ENCODE data around the gene CCN6.
"Not testable (repeated sequence)": the region's sequence is repeated elsewhere in the genome, so short reads cannot be mapped to it uniquely, and the experiment has no call there.

CCN6 gene

DNA sequence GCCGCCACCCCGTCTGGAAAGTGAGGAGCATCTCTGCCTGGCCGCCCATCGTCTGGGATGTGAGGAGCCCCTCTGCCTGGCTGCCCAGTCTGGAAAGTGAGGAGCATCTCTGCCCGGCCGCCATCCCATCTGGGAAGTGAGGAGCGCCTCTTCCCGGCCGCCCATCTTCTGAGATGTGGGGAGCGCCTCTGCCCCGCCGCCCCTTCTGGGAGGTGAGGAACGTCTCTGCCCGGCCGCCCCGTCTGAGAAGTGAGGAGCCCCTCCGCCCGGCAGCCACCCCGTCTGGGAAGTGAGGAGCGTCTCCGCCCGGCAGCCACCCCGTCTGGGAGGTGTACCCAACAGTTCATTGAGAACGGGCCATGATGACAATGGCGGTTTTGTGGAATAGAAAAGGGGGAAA, 6.4 kb upstream of the CCN6 start:
- in situ Hi-C loops (cut with MboI; ENCODE audit: low sequenced_read_pairs): not testable (repeated sequence)

DNA sequence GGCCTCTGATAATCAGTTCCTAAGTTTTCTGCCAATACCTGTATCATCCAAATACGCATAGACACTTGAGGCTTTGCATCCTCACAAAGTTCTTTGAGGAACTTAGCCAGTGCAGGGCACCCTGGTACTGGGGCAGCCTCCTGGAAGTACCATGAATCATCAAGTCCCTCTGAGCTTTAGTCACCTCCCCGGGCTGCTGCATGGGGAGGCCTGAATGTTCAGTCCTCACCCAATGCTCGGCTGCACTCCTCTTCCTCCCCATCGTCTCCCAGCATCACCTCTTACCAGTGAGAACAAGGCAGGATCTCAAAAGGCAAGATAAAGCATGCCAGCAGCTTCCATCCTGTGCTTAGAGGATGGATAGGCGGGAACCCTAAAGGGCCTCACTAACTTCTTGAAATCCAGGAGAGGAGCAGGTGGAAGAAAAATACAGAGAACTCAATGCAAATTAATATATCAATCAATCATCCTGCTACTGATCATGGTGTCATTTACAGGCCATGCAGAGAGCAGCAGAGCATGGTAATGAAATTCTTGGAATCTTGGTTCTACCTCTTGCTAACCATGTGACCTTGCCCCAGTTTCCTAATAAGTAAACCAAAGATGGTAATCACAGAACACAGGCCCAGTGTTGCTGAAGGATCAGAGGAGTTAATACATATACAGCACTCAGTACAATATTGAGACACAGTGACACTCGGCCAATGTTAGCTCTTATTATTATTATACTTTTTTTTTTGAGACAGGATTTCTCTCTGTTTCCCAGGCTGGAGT, 4.7 kb upstream of the CCN6 start:
- in situ Hi-C loops (cut with MboI; ENCODE audit: low sequenced_read_pairs): no loop called here

DNA sequence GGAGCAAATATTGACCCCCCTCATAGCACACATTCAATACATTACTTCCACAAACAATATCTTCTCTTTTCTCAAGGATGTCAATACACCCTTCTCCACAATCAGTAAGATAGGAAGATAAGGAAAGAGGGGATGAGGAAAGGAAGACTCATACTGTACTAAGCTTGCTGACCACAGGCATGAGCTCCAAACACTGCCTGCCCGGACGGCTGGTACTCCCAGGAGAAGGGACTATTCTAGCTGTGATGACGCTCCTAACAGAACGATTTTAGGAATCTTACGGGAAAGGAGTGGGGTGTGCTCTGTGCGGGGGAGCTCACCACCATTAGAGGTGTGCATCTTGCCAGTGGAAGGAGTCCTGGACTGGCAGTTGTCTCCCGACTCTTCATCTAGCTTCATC, 3.9 kb upstream of the CCN6 start:
- in situ Hi-C loops (cut with MboI; ENCODE audit: low sequenced_read_pairs): no loop called here

DNA sequence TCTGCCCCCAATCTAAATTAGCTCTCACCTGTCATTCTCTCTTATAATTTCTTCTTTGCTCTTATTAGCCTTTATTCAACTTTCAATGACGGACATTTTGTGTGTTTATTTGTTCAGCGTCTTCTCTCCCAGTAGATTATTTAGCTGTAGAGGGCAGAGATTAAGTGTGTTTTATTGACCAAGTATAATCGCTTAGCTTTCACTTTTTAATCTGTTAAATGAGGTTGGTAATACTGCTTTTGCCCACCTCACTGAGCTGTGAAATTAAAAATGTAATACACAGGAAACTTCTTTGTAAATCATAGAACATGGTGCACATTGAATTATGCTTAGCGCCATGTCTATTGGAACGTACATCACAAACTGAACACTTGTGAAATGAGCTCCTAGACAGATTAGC, 3.5 kb upstream of the CCN6 start:
- in situ Hi-C loops (cut with MboI; ENCODE audit: low sequenced_read_pairs): no loop called here

DNA sequence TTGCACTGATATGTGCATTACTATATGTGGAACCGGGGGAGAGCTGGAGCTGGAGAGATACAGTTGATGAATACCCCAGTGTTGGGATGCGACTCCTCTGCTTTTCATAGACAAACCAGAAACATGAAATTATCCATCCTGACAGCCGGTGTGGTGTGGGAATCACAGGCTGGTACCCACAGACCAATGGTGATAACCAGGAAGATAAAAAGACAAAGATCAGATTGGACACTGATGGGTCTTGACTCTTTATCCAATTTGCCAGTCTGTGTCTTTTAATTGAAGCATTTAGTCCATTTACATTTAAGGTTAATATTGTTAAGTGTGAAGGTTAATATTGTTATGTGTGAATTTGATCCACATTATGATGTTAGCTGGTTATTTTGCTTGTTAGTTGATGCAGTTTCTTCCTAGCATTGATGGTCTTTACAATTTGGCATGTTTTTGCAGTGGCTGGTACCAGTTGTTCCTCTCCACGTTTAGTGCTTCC, 2.6 kb upstream of the CCN6 start:
- in situ Hi-C loops (cut with MboI; ENCODE audit: low sequenced_read_pairs): not testable (repeated sequence)

DNA sequence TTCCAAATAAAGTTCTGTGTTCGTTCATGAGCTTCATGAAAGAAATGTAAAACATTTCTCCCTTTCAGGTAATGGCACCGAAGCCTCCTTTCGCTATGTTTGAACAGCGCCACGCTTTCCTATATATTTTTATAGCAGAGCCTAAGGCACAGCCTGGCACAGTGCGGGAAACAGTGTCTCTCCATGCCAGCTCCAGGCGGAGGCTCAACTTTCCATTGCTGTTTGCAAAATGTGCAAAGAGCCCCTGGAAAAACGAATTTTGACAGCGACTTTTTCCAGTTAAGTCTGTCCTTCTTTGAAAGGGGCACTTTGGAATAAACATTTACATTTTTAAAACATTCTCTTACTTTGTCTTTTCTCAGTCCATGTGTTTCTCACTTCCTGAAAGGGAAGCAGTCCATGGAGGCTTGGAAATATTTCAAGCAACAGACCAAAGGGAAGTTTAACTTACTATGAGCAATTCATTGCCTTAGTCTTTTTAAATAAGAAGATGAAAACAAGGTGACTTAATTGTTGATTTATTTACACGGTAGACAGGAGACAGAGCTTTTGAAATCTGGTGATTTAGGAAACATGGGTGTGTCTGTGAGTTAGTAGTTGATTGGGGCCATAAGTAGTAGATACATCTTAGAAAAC, 769 bp downstream of the CCN6 start:
- in situ Hi-C loops (cut with MboI; ENCODE audit: low sequenced_read_pairs): no loop called here

DNA sequence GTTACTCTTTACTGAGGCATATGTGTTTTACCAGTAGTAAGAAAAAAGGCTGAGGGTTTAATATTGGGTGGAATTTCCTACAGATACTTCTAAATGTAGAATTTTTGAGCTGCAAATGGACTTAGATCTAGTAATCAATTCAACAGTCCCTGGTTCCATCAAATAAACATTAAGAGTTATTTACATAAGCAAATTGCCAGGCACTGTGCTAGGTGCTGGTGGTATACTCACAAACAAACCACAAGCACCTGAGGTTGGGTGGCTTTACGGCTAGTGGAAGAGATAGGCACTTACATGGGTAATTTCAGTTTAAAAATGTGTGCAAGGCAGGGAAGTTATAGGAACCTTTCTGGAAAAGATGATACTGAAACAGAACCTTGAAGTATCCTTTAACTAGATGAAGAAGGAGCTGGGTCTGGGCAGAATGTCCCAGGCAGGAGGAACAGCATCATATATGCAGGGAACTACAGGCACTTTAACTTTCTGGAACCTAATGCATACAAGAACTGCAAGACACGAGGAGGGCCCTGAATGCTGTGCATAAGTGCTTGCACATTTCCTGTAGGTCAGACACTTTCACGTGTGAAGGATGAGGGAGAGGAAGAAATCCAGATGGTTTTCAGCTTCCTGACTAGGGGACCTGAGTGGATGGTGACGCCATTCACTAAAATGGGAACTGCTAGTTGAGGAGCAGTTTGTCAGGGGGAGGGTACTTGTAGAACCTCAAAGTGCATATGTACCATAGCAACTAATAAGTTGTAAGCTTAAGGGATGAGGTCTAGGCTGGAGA, 4.5 kb downstream of the CCN6 start:
- in situ Hi-C loops (cut with MboI; ENCODE audit: low sequenced_read_pairs): no loop called here

DNA sequence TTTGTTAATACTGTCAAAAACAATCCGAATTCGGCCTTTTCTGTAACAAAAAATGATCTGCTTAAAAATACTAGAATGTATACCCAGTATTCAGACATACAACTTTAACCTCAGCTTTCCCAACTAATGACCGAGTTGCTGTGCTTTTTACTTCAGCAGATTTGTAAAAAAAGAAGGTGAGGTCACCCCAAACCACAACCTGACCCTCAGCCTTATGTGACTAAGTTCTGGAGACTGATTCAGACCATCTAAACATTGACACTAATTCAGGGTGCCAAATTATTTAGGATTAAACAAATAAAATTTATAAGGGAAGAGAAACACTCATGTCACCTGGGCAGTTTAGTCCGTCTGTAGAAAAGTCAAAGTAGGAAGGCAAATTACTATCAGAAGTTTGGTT, 7.7 kb downstream of the CCN6 start:
- in situ Hi-C loops (cut with MboI; ENCODE audit: low sequenced_read_pairs): no loop called here

DNA sequence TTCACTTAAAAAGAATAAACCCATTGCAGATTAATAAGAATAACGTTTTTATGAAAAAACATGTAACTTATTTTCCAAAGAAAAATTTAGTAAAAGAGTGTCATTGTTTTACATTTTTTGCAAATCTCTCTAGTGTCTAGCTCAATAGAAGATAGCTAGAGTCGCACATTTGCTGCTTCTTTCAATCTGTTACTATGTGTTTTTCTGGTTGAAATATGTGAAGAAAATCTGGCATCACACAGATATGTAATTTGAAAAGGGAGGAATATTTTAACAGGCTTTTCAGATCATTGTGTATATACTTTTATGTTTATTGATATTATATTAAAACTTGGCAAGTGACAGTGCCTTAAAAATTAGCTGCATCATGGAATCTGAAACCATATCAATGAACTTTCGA, 9.1 kb downstream of the CCN6 start:
- in situ Hi-C loops (cut with MboI; ENCODE audit: low sequenced_read_pairs): no loop called here

DNA sequence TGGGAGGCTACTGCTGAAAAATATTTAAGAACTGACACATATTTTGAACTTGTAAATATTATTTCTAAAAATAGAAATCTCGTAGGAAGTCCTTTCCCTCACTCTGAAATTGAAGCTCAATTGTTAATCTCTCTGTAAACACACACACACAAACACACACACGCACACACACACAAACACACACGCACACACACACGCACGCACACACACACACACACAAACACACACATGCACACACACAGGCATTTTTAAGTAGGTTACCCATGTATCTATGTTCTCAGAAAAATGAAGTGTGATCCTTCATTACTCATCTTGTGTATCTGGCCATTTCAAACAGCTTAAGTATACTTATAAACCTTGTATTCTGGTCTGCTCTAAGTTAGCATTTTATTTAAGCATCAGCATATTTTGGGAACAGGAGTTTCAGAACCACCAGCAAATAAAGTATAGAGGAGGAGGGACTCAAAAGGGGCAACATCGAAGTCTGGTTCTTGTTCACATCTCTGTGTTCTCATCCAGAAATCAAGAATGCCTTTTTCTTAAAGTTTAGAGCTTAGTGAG, 11.6 kb downstream of the CCN6 start:
- in situ Hi-C loops (cut with MboI; ENCODE audit: low sequenced_read_pairs): no loop called here

DNA sequence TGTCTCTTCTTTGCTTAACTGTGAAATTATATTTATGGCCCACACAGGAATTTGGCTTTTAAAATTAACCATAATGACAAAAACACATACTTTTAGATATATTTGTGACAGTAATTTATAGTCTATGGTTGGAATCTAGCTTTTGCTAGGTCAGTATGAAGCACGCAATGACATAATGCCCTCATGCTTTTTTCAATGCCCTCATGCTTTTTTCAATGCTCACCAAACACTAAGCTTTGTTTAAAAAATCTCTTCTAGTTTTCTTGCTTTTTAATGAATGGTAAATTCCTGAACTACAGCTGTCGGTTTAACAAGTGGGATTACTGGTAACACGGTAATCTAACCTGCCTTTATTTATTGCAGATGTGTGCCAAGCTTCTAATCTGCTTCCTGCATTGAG, 12.7 kb downstream of the CCN6 start:
- in situ Hi-C loops (cut with MboI; ENCODE audit: low sequenced_read_pairs): no loop called here

DNA sequence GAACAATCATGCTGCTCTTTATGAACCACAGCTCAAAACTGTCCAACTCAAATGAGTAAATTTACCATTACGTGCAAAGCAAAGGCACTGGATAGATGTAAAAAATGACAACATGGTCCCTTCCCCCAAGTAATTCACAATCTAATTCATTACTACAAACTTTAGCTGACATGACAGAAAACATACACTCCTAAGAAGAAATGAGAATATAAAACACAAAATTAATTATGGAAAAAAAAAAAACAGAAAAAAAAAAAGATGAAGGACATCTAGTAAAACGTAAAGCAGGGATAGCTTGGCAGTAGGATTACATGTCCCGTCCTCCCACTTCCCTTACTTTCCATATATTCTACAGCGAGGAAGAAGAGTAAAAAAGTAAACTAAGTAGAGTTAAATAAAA, 27.7 kb downstream of the CCN6 start:
- in situ Hi-C loops (cut with MboI; ENCODE audit: low sequenced_read_pairs): no loop called here

DNA sequence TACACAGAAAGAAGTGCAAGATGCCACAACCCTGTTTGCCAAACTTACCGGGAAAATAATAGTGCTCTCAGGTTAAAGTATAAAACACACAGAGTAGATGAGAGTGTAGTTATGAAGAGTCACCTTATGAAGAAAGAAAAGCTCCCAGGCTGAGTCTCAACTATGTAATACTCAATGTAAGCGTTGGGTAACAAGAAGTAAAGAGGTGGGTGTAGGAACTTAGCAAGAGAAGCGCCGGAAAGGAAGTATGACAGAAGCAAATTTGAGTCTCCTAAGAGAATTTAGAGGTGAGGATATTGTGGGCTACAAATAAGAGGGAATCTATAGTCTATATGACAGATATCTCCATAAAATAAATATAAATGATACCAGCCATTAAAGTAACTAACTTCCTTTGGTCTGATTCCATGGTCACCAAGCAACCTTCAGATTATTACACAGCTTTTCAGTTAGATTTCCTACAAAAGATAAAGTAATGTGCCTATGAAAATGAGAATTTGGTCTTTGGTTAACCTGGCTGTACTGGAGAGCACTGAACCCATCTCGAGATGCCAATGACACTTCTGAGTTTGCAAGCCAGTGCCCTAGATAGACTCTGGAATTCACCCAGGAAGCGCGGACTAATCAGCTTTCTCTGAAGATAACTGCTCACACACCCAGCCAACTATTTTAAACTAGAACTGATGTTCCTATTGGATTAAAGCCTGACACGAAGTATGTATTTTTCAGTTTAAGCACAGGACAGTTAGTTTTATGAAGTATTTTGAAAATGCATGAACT, 31.6 kb downstream of the CCN6 start:
- in situ Hi-C loops (cut with MboI; ENCODE audit: low sequenced_read_pairs): no loop called here

DNA sequence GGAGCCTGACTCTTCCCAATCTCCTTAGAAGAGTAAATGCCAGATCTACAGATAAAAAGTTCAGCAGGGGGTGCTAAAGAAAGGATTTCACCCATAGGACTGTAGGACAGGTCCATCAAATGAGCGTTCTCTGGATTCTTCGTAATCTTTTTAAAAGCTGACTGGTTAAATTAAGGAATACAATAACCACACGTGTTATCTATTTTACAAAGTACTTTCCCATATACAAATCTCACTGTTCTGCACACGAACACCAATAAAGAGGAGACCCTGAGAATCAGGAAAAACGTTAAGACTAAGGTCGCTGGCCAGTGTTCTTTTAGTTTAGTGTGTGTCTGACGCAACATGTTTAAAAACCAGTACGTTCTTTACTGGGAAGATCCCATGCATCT, 32.8 kb downstream of the CCN6 start:
- in situ Hi-C loops (cut with MboI; ENCODE audit: low sequenced_read_pairs): no loop called here

DNA sequence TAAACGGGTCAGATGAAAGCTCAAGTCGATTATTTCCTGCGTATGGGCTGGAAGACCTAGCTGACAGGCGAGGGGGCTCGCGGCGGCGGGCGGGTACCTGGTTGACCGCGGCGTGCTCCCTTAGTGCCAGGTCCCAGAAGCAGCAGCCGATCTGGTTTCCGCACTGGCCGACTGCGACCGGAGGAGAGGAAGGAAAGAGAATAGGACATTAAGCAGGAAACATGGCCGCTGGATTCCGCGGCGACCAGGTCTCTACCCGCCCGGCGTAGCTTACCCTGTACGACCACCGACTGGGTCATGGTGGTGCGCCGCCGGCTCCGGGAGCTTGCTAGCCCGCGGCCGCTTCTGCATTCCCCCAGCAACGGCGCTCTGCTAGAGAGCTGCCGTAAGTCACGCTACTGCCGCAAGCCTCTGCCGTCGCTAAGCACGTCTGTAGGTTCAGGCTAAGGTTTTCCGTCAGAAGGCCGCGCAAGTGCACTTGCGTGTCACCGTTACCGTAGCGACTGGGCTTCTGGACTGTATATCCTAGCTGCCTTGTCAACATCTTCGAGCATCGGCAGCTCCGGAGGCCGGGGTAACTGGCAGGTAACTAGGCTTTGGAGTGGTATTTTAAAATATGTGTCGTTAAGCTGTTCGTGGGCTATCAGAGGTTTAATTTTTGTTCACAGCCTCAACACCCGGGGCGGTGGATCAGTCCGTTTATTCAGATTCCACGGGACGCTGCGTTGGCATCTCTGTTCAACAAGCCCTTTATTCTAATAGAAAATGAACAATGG, 33.4 kb downstream of the CCN6 start, which contains the start of the genes FAM229B and TUBE1:
TSS of gene FAM229B (plus strand) at position 456 of the 776 bp plus-strand sequence. CDS start 11,693 bp downstream, outside the sequence.
TSS of gene TUBE1 (minus strand) at position 347 of the 776 bp plus-strand sequence. CDS start at position 299, 48 bp downstream.
- in situ Hi-C loops (cut with MboI; ENCODE audit: low sequenced_read_pairs): no loop called here

DNA sequence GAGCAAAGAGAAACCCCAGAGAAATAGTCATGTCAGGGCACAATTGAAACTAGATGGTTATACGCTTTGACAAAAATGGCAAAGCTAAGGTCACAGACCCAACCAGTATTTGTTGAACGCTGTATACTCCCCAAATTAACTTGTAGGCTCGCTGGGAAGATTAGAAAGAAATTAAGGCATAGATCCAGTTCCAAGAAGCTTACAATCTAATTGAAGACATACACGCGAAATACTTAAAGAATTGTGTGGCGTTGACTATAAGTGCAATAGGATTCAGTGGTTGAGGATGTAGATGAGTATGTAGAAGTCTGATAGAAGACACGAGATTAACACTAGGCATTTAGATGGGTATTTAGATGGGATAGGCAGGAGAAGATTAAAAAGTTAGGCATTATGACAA, 34.0 kb downstream of the CCN6 start:
- in situ Hi-C loops (cut with MboI; ENCODE audit: low sequenced_read_pairs): no loop called here

DNA sequence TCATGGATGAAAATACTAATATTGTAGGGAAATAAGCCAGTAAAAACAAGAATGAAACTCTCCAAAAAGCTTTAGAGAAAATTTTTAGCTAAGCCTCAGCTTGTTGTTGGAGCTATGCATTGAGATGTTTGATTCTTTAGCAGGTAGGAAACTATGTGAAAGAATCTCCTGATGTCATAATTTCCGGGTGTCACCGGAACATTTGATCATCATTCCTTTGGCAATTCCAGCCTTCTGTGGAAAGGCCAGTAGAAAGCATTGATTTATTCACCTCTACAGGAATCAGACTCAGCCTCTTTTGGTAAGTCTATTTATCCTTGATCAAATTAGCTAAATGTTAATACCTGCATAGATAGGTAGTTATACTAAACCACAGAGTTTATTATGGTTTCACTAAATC, 43.0 kb downstream of the CCN6 start:
- in situ Hi-C loops (cut with MboI; ENCODE audit: low sequenced_read_pairs): no loop called here

DNA sequence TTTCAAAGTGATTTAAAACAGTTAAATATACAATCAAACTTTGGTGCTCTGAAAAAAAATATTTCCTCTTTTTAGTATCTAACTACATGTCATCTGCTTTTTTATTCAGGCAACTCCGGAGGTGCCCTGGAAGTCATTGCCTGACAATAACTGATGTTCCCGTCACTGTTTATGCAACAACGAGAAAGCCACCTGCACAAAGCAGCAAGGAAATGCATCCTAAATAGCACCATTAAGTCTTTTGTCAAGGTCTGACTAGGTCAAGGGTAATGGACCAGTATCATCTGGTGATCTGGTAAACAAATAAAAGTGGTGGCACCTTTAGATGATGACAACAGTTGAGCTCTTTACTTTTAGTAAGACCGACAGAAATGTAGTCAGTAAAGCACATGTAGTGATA, 46.7 kb downstream of the CCN6 start:
- in situ Hi-C loops (cut with MboI; ENCODE audit: low sequenced_read_pairs): no loop called here

DNA sequence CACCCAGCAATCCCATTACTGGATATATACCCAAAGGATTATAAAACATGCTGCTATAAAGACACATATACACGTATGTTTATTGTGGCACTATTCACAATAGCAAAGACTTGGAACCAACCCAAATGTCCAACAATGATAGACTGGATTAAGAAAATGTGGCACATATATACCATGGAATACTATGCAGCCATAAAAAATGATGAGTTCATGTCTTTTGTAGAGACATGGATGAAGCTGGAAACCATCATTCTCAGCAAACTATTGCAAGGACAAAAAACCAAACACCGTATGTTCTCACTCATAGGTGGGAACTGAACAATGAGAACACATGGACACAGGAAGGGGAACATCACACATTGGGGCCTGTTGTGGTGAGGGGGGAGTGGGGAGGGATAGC, 52.1 kb downstream of the CCN6 start:
- in situ Hi-C loops (cut with MboI; ENCODE audit: low sequenced_read_pairs): not testable (repeated sequence)

DNA sequence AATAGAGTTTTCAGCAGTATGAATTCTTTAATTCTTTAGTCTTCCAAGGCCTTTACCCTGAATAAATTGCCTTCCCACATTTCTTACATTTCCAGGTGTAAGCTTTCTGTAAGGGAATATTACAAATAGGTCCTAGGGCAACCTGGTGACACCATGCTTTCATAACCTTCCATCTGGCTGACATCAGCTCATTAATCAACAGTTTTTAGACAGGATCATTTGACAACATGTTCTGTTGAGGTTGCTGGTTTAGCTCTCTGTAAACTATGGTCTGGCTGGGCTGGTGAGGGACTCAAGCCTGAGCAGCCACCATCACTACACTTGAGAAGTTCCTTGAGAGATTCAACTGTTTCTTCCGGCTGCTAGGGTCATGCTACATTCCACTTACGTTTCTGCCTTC, 52.7 kb downstream of the CCN6 start:
- in situ Hi-C loops (cut with MboI; ENCODE audit: low sequenced_read_pairs): no loop called here
